OCI-M2 (cell line): ENCODE measurements around the gene HDAC5.
A peak's percentile ranks its signal among the peaks of the same experiment; 100 is the strongest.
"Not testable (repeated sequence)": the region's sequence is repeated elsewhere in the genome, so short reads cannot be mapped to it uniquely, and the experiment has no call there.

Experiments used
- DNase-seq: peaks from one replicate; lab custom pipeline; 2025; ENCODE audit not compliant: unreplicated experiment; lab: John Stamatoyannopoulos, UW

HDAC5 gene

GRCh38 chr17:44112284-44113280, 10.9 kb downstream of the HDAC5 start:
- DNase-seq, result no peak

- DNase-seq, result no peak
Measured at GRCh38 chr17:44111777-44112176, 11.7 kb downstream of the HDAC5 start.

DNA sequence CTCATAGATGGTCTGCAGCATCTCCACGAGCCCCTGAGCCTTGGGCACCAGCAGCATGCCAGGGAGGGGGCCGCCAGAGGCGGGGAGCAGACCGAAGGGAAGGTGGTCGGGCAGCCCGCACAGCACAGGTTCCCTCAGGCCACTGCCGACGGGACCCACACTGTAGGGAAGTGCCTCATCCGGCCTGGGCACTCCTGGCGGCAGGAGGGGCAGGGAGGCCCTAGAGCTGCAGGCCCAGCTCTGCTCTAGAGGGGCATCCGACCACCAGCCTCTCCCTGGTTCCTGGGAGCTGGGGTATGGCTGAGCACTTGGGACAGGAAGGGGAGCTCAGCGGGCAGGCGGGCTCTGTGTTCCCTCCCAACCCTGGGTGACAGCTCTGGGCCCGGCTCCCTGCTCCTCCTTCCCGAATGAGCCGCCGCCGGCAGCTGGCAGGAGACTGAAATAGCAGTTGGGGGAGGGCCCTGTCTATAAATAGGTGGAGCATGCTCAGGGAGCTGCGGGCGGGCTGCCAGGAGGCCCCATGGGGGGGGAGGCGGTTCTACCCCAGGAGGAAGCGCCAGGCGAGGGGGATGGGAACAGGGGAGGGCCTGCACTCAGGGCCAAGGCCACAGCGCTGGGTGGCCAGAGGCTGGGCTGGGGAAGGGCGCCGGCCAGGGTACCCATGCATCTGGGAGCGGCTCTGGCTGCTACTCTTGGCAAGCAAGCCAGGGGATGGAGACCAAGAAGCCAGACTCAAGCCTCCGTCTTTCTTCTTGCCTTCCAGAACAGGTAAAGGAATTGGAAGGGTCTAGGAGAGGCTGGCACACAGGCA, 12.4 kb downstream of the HDAC5 start:
- no peak for DNase-seq

GRCh38 chr17:44110011-44110686, 13.3 kb downstream of the HDAC5 start:
- DNase-seq, result no peak

GRCh38 chr17:44109312-44109630, 14.2 kb downstream of the HDAC5 start:
- no peak for DNase-seq

DNA sequence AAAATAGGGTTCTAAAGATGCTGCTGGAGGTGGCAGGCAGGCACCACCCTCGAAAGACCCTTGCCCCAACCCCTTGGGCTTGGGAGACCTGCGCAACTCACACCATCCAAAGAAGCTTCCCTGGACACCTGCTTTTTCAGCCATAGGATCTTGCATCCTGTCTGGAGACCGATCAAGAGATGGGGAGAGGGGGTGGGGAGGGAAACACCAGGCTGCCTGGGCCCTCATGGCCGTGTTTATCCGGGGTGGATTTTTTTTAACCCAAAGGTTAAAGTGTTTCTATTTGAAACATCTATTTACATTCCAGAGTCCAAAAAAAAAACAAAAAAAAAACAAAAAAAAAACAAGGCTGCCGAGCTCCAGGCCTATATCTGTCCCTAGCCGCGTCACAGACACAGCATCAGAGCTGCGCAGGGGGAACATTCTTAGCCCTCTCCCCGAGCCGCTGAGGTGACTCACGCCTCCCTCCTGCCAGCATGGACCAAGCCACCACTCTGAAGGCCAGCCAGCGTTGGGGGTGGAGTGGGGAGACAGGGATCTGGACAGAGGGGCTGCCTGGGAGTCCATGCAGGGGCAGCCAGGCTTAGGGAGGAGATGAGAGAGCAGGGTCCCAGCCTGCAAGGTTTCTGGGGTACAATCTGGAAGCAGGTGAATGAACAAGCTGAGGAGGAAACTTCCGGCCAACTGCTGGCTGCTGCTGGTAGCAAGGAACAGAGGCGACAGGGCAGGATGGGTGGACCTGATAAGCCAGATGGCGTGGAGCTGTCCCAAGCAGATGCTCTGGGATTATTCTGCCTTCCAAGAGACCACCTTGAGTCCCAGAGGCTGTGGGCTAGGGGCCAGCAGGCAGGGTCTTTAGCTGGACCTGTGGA, 14.8 kb downstream of the HDAC5 start:
- DNase-seq, result no peak

- DNase-seq, result no peak
Measured at GRCh38 chr17:44106801-44107200, 16.6 kb downstream of the HDAC5 start.

DNA sequence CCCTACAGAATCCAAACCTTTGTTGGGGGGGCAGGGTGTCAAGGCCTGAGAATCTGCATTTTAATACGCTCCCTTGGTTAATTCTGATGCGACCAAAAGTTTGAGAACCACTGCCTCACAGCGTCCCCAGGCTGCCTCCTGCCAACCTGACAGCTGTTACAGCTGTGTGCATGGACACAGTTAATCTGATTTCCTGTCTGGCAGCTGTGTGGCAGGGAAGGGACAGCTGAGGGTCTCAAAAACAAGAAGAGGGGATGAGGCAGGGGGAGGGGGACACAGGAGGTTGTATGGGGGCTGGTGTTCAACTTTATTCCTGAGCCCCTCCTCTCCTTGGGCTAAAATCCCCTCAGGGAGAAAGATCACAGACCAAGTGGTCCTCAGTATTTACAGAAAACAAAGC, 17.5 kb downstream of the HDAC5 start:
- no peak for DNase-seq

GRCh38 chr17:44105483-44105882, 18.0 kb downstream of the HDAC5 start:
- no peak for DNase-seq

DNA sequence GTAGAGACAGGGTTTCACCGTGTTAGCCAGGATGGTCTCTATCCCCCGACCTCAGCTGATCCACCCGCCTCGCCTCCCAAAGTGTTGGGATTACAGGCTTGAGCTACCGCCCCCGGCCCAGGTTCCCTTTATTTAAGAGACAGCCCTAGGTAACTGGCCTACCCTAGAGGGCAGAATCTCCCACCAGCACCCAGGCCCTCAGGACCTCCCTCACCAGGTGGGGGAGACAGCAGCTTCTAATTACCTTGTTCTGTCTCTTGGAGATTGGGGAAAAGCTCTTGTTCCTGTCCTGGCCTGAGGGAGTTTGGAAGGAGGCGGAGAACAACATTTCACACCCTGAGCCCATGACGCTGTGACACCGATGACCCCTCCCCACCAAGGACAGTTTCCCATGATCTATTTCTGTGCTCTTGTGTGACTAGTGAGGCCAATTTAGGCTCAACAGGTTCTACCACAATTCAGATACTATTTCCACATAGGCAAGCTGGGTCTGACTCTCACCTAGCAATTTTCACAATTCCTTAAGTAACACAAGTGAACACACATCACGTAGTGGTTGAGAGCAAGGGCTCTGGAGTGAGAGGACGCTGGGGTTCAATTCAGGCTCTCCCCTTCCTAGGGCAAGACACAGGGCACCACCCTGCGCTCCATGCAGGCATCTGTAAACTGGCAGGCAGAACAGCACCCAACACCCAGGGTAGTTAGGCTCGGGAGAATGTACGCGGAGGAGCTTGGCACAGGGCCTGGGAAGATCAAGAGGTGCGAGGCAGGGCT, 20.4 kb downstream of the HDAC5 start:
- no peak for DNase-seq

DNA sequence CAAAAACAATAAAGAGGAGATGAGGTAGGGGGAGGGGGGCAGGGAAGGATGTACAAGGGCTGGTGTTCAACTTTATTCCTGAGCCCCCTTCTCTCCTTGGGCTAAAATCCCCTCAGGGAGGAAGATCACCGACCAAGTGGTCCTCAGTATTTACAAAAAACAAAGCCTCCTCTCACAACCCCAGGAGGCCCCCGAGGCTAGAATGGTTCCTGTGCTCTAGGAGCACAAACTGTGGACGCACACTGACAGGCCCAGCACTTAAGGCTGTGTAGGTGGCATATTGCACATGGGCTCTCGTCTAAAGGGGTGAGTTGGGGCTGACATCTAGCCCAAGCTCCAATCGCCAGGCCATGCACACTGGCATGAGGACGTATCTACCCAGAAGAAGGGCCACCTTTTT, 21.6 kb downstream of the HDAC5 start:
- not testable (repeated sequence) for DNase-seq

DNA sequence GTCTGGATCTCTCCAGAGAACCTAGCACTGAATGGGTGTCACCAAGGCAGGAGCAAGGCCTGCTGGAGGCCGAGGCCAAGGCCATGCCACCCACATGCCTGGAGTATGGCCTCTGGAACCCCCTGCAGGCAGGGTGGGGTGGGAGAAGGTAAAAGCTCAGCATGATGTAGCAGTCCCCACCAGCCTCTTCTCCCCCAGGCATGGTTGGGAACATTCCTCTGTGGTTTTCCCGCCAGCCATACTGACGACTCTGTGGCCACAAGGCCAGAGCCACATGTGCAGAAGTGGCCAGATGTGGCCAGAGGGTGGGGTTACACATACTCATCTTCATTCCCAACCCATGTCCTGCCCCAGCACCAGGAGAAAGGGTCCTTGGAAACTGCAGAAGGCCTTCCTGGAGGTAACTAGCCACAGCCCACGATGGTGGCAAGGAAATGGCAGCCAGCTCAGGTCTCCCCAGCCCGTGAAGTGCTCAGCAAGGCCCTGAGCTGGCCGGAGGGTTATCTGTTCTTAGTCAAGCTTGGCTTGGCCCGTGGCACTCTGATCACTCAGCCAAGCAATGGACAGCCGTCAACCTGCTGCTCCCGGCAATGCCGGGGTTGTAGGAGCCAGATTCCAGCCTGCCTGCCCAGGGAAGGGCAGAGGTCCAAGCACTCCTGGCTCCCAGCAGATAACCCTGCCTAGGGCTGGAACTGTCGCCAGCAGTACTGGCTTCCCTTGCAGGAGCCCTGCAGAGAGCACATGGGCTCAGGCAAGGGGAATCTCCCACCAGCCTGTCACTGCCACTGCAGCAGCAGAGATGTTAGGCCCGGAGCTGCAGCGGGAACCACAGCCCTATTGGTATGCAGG, 26.1 kb downstream of the HDAC5 start:
- DNase-seq, result no peak

DNA sequence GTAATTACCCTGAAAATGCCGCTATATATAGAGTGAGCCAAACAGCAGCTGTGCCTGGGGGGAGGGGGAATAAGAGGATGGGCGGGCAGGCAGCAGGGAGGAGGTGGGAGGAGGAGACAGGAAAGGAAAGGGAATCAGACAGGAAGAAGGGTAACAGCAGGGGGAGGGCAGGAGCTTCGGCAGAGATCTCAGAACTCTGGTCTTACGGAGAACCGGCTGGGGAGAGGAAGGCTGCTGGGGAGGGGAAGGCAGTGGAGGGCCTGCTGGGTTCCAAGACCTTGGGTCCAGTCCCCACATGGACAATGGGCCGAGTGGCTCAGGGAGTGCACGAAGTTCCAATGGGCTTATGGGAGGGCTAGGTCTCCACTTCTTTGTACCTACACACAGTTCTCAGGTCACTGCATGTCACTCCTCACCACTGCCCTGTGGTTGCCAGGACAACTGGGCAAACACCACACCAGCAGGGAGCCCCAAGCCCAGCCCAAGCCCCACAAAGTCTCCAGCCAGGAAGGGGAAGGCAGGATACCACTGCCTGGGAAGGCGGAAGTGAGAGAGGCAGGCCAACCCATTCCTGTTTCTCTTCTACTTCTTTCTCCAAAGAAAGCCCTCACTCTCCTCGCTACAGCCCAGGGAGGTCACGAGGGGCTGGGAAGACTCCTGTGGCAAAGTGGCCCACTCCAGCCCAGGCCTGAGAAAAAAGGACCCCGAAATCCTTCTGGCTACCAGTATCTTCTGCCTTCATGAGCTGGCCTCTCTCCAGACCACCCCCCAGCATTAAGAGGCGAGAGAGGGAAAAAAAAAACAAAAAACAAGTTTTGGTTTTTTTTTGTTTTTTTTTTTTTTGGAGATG, 27.6 kb downstream of the HDAC5 start:
- peak; percentile 81 for DNase-seq

- DNase-seq, result no peak
Measured at GRCh38 chr17:44095388-44095646, 28.1 kb downstream of the HDAC5 start.

GRCh38 chr17:44094701-44095387, 28.6 kb downstream of the HDAC5 start:
- no peak for DNase-seq

DNA sequence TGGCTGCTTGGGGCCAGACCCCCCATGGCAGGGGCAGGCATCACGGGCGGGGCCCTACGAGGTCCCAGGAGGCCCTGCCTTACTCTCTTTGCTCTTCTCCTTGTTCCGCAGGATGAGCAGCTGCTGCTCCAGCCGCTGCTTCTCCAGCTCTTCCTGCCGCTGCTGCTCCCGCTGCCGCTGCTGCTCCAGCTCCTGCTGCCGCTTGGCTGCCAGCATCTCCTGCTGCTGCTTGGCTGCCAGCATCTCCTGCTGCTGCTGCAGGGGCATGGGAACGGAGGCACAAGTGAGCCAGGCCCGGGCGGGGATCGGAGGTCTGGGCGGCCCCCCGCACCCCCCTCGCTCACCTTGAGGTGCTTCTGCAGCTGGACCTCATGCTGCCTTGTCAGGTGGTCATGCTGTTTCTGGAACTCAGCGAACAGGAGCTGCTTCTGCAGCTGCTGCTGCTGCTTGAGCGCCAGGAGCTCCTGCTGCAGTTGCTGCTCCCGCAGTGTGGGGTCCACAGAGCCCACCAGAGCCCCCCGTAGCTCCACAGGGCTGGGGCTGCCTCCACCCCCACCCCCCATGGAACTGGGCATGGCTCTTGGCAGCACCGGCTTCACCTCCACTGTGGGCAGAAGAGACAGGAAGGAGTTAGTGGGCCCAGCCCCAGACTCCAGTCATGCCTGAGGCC, 30.1 kb downstream of the HDAC5 start:
- DNase-seq, result no peak

DNA sequence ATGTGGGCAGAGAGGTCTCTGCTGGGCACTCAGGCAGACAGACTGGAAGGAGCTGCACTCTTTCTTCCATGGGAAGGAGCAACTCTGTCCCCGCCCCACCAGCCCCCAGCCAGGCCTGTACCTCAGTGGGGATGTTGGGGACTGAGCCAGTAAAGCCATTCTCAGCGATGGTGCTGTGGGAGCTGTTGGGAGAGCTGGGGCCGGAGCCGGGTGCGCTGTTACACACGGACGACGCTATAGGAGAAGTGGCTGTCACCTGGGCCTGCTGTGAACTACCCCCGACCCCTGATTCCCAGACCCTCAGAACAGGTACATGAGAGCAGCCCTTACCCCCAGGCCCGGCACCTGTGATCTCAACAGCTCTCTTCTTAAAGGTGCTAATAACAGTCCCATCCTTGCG, 31.4 kb downstream of the HDAC5 start:
- no peak for DNase-seq
